HG03159 (cell line): Measurements from ENCODE around the gene PGAP3.
"Not testable (repeated sequence)": the region's sequence is repeated elsewhere in the genome, so short reads cannot be mapped to it uniquely, and the experiment has no call there.

Source experiments
- ATAC-seq: cut with Tn5 transposase; IDR thresholded peaks from one replicate; pipeline ENCODE4 v1.9.1; 2021; ENCODE audit warnings: mild to moderate bottlenecking, moderate library complexity; ENCODE audit not compliant: unreplicated experiment

PGAP3 gene

DNA sequence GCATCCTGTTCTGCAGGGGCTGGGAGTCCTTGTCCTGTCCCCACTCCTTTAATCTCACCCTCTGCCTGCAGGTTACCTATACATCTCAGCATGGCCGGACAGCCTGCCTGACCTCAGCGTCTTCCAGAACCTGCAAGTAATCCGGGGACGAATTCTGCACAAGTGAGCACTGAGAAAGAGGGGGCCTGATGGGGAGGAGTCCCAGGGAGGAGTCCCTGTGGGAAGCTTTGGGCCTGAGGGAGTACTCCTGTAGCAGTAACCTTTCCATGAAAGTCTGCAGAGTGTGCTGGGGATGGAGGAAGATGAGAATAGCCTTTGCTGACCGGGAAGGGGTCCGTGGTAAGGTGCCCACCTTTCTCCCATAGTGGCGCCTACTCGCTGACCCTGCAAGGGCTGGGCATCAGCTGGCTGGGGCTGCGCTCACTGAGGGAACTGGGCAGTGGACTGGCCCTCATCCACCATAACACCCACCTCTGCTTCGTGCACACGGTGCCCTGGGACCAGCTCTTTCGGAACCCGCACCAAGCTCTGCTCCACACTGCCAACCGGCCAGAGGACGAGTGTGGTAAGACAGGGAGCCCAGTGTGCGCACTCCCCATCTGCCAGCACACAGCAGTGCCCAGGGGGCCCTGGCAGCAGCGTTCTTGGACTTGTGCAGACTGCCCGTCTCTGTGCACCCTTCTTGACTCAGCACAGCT, 27.7 kb upstream of the PGAP3 start:
- no peak for ATAC-seq

DNA sequence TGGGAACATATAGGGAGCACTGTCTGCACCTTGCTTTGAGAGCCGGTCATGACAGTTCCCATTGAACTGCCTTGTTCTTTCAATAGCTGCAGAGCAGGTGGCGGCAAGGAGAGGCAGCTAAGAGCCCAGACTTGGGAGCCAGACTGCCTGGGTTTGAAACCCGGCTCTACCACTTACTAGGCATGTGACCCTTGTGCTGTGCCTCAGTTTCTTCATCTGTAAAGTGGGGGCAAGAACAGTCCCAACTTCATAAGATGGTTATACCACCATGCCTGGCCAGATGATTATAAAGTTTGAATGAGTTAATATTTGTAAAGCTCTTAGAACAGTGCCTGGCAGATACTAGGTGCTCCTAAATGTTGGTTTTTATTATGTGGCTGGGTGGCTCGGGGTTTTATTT, 26.4 kb upstream of the PGAP3 start:
- no peak for ATAC-seq

DNA sequence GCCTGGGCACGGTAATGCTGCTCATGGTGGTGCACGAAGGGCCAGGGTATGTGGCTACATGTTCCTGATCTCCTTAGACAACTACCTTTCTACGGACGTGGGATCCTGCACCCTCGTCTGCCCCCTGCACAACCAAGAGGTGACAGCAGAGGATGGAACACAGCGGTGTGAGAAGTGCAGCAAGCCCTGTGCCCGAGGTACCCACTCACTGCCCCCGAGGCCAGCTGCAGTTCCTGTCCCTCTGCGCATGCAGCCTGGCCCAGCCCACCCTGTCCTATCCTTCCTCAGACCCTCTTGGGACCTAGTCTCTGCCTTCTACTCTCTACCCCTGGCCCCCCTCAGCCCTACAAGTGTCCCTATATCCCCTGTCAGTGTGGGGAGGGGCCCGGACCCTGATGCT, 24.0 kb upstream of the PGAP3 start:
- ATAC-seq: no peak

DNA sequence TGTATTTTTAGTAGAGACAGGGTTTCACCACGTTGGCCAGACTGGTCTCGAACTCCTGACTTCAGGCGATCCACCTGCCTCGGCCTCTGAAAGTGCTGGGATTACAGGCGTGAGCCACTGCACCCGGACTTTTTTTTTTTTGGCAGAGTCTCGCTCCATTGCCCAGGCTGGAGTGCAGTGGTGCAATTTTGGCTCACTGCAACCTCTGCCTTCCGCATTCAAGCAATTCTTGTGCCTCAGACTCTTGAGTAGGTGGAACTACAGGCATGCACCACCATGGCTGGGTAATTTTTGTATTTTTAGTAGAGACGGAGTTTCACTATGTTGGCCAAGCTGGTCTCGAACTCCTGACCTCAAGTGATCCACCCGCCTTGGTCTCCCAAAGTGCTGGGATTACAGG, 23.2 kb upstream of the PGAP3 start:
- ATAC-seq: not testable (repeated sequence)

DNA sequence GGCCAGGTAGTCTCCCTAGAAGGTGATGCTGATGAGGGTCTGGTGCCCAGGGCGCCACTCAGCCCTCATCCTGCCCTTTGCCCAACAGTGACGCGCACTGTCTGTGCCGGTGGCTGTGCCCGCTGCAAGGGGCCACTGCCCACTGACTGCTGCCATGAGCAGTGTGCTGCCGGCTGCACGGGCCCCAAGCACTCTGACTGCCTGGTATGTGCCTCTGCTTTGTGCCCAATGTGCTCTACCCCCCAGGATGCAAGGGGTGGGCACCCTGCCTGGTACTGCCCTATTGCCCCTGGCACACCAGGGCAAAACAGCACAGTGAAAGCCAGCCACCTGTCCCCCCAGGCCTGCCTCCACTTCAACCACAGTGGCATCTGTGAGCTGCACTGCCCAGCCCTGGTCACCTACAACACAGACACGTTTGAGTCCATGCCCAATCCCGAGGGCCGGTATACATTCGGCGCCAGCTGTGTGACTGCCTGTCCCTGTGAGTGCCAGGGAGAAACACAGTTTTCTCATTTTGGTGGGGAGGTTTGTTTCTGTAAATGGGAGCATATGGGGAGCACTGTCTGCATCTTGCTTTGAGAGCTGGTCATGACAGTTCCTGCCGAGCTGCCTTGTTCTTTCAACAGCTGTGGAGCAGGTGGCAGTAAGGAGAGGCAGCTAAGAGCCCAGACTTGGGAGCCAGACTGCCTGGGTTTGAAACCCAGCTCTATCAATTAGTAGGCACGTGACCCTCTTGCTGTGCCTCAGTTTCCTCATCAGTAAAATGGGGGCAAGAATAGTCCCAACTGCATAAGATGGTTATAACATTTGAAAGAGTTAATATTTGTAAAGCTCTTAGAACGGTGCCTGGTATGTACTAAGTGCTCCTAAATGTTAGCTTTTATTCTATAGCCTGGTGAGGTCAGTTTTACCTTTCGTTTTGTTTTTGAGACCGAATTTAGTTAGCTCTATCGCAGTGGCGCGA, 22.4 kb upstream of the PGAP3 start:
- ATAC-seq: no peak

DNA sequence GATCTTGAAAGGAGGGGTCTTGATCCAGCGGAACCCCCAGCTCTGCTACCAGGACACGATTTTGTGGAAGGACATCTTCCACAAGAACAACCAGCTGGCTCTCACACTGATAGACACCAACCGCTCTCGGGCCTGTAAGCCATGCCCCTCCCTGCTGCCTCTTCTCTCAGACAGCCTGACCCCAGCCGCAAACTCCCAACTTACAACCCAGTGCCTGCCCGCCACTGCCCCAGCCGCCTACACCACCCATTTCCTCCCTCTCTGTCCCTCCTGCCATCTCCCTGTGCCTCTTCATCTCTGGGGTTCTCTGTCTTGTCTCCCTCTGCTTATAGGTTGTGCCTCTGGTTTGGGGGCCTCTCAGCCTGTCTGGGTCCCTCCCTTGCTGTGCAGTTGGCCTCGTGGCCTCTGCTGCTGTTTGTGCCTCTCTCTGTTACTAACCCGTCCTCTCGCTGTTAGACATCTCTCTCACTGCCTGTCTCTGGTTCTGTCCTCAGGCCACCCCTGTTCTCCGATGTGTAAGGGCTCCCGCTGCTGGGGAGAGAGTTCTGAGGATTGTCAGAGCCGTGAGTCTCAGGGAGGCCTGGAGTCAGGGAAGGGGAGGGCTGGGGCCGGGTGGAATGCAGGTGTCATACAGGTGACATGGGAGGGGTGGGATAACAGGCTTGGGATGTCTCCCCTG, 21.6 kb upstream of the PGAP3 start:
- ATAC-seq: no peak

DNA sequence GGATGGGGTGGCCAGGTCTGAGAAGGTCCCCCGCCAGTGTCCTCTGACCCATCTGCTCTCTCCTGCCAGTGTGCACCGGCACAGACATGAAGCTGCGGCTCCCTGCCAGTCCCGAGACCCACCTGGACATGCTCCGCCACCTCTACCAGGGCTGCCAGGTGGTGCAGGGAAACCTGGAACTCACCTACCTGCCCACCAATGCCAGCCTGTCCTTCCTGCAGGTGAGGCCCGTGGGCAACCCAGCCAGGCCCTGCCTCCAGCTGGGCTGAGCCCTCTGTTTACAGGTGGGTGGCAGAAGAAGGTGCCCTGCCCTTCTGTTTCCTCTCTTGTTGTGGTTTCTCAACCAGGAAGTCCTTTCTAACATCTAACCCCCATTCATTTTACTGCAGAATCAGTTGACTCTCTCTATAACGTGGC, 19.1 kb upstream of the PGAP3 start:
- ATAC-seq: no peak

DNA sequence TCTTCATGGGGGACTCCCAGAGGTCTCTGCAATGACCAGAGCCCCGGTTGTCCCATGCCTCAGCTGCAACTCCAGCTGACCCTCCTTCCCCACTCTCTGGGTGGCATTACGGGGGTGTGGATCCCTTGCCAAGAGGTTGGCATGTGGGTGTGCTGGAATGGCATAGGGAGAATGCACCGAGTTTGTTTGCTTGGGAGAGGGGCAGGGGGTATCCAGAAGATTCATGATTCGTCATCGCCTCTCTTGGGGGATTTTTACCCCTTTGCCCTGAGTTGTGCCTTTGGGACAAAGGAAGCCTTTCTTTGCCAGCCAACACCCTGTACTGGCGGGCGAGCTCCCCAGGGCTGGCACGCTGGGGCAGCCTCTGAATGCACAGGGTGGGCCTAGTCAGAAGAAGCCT, 18.5 kb upstream of the PGAP3 start:
- ATAC-seq: no peak

DNA sequence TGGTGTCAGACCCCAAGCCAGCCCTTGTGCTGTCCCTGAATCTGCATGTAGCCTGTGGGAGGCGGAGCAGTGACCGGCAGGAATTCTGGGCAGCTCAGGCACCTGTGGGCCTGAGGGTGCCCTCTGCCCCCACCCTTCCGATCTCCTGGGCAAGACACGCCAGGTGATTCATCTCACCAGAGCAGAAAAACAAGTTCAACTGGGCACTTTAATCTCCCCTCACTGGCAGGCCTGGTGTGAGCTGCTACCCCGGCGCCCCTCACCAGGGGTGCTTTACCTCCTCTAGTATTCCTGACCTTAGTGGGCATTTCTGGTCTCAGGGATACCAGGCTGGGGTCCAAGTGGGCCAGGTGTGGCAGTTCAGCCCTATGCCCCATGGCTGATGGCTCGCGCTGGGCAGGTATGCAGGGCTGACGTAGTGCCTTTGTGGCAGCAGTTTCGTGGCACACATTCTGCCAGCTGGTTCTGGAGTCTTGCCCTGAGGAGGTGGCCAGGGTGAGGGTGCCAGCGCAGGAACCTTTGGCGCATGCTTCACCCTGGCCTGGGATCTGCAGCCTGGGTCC, 18.0 kb upstream of the PGAP3 start:
- ATAC-seq: no peak

DNA sequence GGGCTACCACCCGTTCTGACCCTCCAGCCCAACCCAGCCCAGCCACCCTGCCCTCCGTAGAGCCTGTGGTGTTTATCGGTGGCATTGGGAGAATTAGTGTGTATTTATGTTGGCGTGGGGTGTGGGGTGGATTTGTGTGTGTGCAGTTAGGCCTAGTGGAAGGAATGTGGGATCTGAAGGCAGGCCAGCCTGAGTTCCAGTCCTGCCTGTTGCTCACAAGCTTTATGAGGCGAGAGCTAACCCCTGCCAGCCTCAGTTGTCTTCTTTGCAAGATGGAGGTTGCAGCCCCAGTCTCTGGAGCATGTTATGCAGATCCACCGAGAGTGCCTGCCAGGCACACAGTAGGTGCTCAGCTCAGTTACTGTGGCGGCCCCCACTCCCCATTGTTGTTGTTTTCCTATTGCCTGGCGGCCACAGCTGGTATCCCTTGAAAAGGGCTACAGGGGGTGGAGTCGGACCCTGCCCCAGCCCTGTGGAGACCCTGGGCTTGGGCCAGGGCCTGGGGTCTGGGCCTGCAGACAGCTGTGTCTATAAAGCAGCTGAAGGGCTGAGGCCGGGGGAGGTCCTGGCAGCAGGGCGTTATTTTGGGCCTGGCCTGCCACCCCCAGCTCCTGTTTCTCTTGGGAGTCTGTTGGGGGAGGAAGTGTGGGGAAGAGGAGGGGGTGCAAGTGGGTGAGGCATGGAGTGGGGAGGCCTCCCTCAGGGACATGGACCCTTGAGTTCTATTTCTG, 17.1 kb upstream of the PGAP3 start:
- ATAC-seq: no peak

DNA sequence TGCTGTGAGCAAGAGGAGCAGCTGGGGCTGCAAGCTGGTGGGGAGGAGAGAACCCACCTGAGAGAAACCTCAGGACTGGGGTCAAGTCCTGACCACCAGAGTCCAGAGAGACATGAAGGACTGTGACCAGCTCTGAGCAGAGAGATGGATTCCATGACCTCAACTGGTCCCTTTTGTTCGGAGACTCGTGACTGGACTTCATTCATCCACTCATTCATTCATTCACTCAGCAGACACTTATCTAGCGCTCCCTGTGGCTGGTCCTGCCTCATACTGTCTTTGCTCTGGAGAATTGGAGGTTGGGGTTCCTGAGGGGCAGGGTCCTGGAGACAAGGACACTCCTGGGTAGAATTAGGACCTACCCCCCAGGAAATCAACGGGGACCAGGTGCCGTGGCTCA, 16.1 kb upstream of the PGAP3 start:
- ATAC-seq: no peak

DNA sequence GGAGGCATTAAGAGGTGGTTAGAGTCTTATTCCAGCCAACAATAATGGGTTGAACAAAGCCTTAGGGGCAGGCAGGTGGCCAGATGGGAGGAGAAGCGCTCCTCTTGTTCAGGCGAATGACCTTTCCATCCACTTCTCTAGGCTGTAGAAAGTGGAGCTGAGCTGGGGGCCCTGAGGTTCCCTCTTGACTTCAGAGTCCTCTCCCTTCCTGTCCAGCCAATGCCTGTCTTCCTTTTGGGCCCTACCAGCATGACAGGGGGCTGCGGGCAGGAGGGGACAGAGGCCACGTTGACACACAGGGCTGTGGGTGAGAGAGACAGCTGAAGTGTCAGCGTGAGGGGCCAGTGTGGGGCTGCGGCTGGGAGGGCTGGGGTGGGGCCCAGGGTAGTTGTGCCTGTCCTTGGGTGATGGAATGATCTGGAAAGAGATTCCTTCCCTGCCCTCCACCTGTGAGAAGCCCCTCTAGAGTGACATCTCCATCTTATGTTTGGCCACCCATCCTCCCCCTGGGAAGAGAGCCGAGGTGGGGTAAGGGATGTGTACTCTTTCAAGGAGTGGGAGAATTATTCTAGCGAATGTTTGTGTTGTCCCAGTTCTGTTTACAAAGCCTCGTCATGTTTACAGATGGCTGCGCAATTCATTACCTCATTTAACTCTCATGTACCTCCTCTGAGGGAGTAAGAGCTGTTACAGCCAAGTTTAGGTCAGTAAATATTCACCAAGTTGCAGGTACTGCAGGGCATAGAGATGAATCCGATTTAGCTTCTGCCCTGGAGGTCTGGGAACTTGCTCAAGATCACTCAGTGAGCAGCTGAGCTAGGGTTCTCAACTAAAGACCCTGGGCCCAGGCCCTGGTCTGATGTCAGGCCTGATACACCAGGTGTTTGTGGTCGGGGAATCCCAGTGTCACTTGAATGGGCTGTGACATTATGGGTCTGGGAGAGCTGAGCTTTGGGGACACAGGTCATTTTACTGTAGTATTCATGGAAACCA, 15.3 kb upstream of the PGAP3 start:
- no peak for ATAC-seq

DNA sequence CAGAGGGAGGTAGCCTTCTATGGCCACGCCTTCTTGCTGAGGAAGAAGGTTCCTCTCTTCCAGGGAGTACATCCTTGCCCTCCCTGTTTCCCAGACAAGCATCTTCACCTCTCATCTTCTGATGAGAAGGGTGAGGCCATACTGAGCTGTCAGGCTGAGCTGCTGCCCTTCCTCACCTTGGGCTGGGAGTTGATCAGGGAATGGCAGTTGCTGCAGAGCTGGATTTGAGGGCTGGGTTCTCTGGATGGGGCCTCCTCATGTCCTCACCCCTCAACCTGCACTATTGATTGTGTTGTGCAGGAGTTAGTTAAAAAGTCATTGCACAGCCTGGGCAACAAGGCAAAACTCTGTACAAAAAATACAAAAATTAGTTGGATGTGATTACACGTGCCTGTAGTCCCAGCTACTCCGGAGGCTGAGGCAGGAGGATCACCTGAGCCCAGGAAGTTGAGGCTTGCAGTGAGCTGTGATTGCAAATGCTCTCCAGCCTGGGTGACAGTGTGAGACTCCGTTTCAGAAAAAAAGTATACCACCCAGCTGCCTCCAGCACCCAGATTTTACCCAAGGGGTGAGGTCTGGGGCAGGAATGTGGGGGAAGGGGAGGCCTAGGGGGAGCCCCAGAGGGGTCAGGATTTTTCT, 14.0 kb upstream of the PGAP3 start:
- no peak for ATAC-seq

DNA sequence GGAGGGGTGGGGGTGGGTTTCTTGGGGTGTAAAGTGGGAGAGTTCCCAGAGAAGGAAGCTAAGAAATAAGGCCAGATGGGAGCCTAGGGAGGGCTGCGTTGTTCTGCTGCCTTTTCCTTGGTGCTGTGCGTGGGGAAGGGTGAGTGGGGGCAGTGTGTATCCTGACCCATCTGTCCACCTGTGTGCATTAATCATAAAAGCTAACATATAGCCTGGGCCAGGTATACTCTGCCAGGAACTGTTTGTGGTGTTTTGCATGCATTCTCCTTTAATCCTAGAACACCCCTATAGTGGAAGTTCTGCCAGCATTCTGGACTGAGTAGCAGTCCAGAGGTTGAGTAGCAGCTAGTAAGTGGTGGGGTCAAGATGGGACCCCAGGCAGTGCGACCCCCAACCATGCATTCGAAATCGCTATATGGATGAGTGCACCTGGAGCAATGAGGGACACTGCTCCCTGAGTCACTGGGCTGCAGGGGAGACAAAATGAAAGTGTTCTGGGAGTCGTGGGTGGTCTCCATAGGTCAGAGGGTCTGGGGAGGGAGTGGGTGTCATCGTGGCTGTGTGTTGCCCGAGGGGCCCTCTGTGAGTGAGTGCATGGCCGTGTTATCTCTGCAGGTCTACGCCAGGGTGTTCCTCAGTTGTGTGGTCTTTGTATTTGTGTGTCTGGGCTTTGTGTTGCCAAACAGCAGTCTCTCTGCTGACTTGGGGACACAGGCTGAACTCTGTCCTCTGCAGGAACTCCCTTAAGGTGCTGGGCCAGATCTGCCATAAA, 13.3 kb upstream of the PGAP3 start:
- no peak for ATAC-seq

DNA sequence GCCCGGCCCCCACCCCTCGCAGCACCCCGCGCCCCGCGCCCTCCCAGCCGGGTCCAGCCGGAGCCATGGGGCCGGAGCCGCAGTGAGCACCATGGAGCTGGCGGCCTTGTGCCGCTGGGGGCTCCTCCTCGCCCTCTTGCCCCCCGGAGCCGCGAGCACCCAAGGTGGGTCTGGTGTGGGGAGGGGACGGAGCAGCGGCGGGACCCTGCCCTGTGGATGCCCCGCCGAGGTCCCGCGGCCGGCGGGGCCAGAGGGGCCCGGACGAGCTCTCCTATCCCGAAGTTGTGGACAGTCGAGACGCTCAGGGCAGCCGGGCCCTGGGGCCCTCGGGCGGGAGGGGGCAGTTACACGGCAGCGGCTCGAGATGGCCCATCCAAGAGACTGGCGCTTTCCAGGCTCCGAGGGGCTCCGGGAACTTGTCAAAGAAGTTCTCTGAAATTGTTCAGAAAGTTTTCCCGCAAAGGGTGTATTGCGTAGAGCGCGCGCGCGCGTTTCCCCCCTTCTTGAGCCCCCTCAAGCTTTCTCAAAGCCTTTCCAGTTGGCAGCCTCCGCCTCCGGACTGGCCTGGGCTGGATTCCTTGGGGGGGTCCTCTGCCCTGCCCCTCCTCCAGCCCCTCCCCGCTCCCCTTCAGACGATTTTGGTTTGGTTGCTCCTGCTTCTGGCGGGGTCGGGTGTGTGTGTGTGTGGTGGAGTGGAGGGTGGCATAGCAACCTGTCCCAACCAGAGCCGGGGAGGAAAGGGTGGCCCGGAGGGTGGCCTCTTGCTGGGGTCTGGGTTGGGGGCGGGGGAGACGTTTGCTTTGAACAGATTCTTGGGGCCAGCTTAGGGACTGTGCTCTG, 12.5 kb upstream of the PGAP3 start:
- no peak for ATAC-seq

DNA sequence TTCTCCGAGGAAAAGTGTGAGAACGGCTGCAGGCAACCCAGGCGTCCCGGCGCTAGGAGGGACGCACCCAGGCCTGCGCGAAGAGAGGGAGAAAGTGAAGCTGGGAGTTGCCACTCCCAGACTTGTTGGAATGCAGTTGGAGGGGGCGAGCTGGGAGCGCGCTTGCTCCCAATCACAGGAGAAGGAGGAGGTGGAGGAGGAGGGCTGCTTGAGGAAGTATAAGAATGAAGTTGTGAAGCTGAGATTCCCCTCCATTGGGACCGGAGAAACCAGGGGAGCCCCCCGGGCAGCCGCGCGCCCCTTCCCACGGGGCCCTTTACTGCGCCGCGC, 11.9 kb upstream of the PGAP3 start, which contains the start of gene ERBB2:
ERBB2 (plus strand) TSS at position 247 of the 330 bp plus-strand sequence. CDS start 175 bp downstream, outside the sequence.
- no peak for ATAC-seq

DNA sequence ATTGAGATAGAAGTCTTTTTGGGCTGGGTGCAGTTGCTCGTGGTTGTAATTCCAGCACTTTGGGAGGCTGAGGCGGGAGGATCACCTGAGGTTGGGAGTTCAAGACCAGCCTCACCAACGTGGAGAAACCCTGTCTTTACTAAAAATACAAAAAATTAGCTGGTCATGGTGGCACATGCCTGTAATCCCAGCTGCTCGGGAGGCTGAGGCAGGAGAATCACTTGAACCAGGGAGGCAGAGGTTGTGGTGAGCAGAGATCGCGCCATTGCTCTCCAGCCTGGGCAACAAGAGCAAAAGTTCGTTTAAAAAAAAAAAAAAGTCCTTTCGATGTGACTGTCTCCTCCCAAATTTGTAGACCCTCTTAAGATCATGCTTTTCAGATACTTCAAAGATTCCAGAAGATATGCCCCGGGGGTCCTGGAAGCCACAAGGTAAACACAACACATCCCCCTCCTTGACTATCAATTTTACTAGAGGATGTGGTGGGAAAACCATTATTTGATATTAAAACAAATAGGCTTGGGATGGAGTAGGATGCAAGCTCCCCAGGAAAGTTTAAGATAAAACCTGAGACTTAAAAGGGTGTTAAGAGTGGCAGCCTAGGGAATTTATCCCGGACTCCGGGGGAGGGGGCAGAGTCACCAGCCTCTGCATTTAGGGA, 11.4 kb upstream of the PGAP3 start:
- not testable (repeated sequence) for ATAC-seq
